Thyroid gland (tissue), 4 donors: ENCODE measurements around the gene SBDS.
"Not testable (repeated sequence)": the region's sequence is repeated elsewhere in the genome, so short reads cannot be mapped to it uniquely, and the experiment has no call there.

ENCODE experiments used
- POLR2A ChIP-seq, 2 donors: fragments of 450-650 bp; IDR thresholded peaks; one replicate each; pipeline ENCODE4 v1.6.1; 2017; ENCODE audit warnings: antibody characterized with exemption in 2 of 2, mild to moderate bottlenecking in 2 of 2, moderate library complexity in 1 of 2
- TF ChIP-seq, protein P1 (sequence below), 6 experiments: fragments of 200-600 bp in 3 of 6; fragments of 450-650 bp in 3 of 6; sonication (generic) in 3 of 6; IDR thresholded peaks; one replicate each; pipeline ENCODE4 v1.5.1; 2016 to 2019; ENCODE audit warnings: antibody characterized with exemption in 6 of 6, mild to moderate bottlenecking in 2 of 6, inconsistent platforms in 1 of 6, moderate library complexity in 1 of 6

DNA sequence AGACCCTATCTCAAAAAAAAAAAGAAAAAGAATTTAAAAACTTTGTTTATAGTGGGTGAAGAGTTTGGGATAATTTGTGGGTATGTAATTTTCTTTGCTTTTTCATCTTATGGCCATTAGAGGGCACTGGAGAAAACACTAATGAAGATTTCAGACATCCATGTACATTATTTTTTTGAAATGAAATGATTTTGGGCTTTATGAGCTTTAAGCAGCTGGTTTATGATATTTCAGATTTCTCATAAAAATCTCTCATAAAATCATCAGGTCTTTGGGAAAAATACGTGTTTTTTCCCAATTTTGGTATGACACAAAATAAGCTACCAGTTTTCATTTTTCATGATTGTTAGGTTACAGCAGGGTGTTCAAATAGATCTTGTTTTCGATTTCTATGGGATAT lies 45.4 kb upstream of the SBDS start:
- TF ChIP-seq, protein P1, sequence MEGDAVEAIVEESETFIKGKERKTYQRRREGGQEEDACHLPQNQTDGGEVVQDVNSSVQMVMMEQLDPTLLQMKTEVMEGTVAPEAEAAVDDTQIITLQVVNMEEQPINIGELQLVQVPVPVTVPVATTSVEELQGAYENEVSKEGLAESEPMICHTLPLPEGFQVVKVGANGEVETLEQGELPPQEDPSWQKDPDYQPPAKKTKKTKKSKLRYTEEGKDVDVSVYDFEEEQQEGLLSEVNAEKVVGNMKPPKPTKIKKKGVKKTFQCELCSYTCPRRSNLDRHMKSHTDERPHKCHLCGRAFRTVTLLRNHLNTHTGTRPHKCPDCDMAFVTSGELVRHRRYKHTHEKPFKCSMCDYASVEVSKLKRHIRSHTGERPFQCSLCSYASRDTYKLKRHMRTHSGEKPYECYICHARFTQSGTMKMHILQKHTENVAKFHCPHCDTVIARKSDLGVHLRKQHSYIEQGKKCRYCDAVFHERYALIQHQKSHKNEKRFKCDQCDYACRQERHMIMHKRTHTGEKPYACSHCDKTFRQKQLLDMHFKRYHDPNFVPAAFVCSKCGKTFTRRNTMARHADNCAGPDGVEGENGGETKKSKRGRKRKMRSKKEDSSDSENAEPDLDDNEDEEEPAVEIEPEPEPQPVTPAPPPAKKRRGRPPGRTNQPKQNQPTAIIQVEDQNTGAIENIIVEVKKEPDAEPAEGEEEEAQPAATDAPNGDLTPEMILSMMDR (IDR thresholded peaks at IDR 0.05), result peak in 3 of 6 experiments; percentile 16 to 47 (median 41)
- TF ChIP-seq POLR2A (IDR thresholded peaks at IDR 0.05), result not testable (repeated sequence)
